Breast epithelium (tissue), 3 donors: ENCODE measurements around the gene PTPN21.

Experiments
- POLR2AphosphoS5 ChIP-seq, 3 donors: sonication (generic); formaldehyde crosslinking; IDR thresholded peaks; one replicate each; pipeline ENCODE4 v1.6.1; 2017; ENCODE audit warnings: antibody characterized with exemption in 3 of 3
- TF ChIP-seq, protein P1 (sequence below), 3 donors: fragments of 450-650 bp; IDR thresholded peaks; one replicate each; pipeline ENCODE4 v1.5.1; 2016 to 2017; ENCODE audit warnings: antibody characterized with exemption in 3 of 3, mild to moderate bottlenecking in 3 of 3, moderate library complexity in 3 of 3

GRCh38 chr14:88421286-88421685, 133.5 kb downstream of the PTPN21 start:
- TF ChIP-seq, protein P1, sequence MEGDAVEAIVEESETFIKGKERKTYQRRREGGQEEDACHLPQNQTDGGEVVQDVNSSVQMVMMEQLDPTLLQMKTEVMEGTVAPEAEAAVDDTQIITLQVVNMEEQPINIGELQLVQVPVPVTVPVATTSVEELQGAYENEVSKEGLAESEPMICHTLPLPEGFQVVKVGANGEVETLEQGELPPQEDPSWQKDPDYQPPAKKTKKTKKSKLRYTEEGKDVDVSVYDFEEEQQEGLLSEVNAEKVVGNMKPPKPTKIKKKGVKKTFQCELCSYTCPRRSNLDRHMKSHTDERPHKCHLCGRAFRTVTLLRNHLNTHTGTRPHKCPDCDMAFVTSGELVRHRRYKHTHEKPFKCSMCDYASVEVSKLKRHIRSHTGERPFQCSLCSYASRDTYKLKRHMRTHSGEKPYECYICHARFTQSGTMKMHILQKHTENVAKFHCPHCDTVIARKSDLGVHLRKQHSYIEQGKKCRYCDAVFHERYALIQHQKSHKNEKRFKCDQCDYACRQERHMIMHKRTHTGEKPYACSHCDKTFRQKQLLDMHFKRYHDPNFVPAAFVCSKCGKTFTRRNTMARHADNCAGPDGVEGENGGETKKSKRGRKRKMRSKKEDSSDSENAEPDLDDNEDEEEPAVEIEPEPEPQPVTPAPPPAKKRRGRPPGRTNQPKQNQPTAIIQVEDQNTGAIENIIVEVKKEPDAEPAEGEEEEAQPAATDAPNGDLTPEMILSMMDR (IDR thresholded peaks at IDR 0.05) = no peak
- TF ChIP-seq POLR2AphosphoS5 (IDR thresholded peaks at IDR 0.05) = no peak
